ENCODE results near the gene SEMA4D.

DNA sequence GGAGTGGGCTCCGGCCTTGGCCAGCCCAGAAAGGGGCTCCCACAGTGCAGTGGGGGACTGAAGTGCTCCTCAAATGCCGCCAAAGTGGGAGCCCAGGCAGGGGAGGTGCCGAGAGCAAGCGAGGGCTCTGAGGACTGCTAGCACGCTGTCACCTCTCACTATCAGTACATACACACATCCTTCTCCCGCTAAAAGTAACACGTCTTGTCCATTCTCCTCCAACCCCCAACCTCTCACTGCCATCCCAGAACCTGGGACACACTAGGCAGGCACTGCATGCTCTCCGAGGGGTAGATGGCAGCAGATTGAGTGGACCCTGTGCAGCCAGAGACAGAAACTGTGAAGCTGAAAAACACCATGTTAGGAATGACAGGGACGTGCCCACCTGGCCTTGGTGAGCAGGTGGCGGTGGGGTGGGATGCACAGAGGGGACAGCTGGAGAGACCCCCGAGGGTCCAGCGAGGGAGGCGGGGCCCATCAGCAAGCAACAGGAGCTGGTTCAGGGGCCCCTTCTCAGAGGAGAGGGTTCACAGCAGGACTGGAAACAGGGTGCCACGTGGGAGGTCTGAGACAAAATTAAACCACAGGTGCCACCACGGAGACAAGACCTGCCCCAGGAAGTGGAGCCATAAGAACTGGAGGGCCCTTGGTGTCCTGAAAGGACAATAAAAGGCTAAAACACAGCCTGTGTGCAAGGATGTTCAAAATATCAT lies 16.9 kb downstream of the SEMA4D start:
- TF ChIP-seq, protein P1, sequence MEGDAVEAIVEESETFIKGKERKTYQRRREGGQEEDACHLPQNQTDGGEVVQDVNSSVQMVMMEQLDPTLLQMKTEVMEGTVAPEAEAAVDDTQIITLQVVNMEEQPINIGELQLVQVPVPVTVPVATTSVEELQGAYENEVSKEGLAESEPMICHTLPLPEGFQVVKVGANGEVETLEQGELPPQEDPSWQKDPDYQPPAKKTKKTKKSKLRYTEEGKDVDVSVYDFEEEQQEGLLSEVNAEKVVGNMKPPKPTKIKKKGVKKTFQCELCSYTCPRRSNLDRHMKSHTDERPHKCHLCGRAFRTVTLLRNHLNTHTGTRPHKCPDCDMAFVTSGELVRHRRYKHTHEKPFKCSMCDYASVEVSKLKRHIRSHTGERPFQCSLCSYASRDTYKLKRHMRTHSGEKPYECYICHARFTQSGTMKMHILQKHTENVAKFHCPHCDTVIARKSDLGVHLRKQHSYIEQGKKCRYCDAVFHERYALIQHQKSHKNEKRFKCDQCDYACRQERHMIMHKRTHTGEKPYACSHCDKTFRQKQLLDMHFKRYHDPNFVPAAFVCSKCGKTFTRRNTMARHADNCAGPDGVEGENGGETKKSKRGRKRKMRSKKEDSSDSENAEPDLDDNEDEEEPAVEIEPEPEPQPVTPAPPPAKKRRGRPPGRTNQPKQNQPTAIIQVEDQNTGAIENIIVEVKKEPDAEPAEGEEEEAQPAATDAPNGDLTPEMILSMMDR (IDR thresholded peaks at IDR 0.05; ENCODE audit: low read length) = no peak
- TF ChIP-seq EZH2 (IDR thresholded peaks at IDR 0.05; ENCODE audit: borderline replicate concordance, low read length) = no peak

Data from OCI-LY1 (cell line).